MCF 10A (cell line): Measurements from ENCODE around the gene ALPL. TPM values are rescaled to one million over a fixed set of nuclear protein-coding genes. Genes with fewer than 3 reads are reported as not detected.

Source experiments
- BruUV-seq: library from RNA; stranded (reverse); fragments of 400-500 nt; replicated peaks from 2 replicates; lab custom pipeline; 2021; lab: Mats Ljungman, UMichigan
- CTCF ChIA-PET: fragments of 300-600 bp; sonication (Branson Sonifier 250); formaldehyde crosslinking; extraction: SDS; loops from one replicate; lab custom pipeline; 2021; ENCODE audit warnings: antibody characterized with exemption, inconsistent platforms; lab: Yijun Ruan, JAX
- POLR2A ChIA-PET: fragments of 300-600, 350-650 bp; sonication (Branson Sonifier 250); formaldehyde crosslinking; extraction: SDS; loops from one replicate; lab custom pipeline; 2020; ENCODE audit warnings: antibody characterized with exemption, inconsistent platforms; lab: Yijun Ruan, JAX
- DNase-seq: peaks from one replicate; pipeline ENCODE4 v3.0.0-alpha.2; 2018; ENCODE audit not compliant: unreplicated experiment
- H3K27ac Mint-ChIP-seq: one replicate; pipeline ENCODE4 v1.8.0; 2022; ENCODE audit warnings: mild to moderate bottlenecking, low read depth, mixed read lengths; ENCODE audit not compliant: unreplicated experiment
- H3K27me3 Mint-ChIP-seq: one replicate; pipeline ENCODE4 v1.8.0; 2022; ENCODE audit warnings: mixed read lengths; ENCODE audit not compliant: insufficient read depth, unreplicated experiment
- H3K36me3 Mint-ChIP-seq: one replicate; pipeline ENCODE4 v1.8.0; 2022; ENCODE audit warnings: mild to moderate bottlenecking, moderate library complexity, mixed read lengths; ENCODE audit not compliant: insufficient read depth, unreplicated experiment
- H3K4me1 Mint-ChIP-seq: one replicate; pipeline ENCODE4 v1.8.0; 2022; ENCODE audit warnings: mixed read lengths; ENCODE audit not compliant: insufficient read depth, unreplicated experiment
- H3K4me3 Mint-ChIP-seq: one replicate; pipeline ENCODE4 v1.8.0; 2022; ENCODE audit warnings: mild to moderate bottlenecking, moderate library complexity, mixed read lengths; ENCODE audit not compliant: unreplicated experiment
- H3K9me3 Mint-ChIP-seq: one replicate; pipeline ENCODE4 v1.8.0; 2022; ENCODE audit warnings: mixed read lengths; ENCODE audit not compliant: unreplicated experiment
- CTCF ChIP-seq: fragments of 200-600 bp; IDR thresholded peaks from one replicate; pipeline ENCODE4 v1.8.0; 2022; ENCODE audit warnings: antibody characterized with exemption, mild to moderate bottlenecking; ENCODE audit not compliant: unreplicated experiment
- intact Hi-C: fragments of 100-400 bp; cut with micrococcal nuclease; formaldehyde crosslinking; loops from 2 replicates; pipeline ENCODE4 v1.14.1; 2022
- total RNA-seq: library from RNA; stranded (reverse); gene quantifications from 2 replicates; pipeline ENCODE4 v1.2.3, GENCODE V29; 2022

The ALPL gene
- total RNA-seq, 1 experiment from 2014 or later, result not detected

GRCh38 chr1:21576031-21576797, 67.0 kb downstream of the ALPL start:
- H3K27ac Mint-ChIP-seq, result no peak overlapping the region
- POLR2A ChIA-PET, result no interaction called here

GRCh38 chr1:21576798-21577187, 67.6 kb downstream of the ALPL start:
- Mint-ChIP-seq H3K9me3 (no peaks in the 10 kb centered on the region), H3K27me3 (peaks cover 8% of the 10 kb centered on the region), H3K36me3 (no peaks in the 10 kb centered on the region), H3K4me3 (no peak overlapping the region), H3K4me1 (no peaks in the 10 kb centered on the region), H3K27ac (no peak overlapping the region)
- ChIA-PET CTCF (interaction anchor here (0.7 to 1.0 kb wide), 2 partner anchors 209 to 880 kb away, joined by 3 read pairs; no protein-coding TSS in a partner anchor), POLR2A (no interaction called here)
- no peak for TF ChIP-seq CTCF
- intact Hi-C loops, result no loop called here
- no peak for DNase-seq
- BruUV-seq, result no TSS peak

More at GRCh38 chr1:21576031-21576797, 67.0 kb downstream of the ALPL start:
- no peak for TF ChIP-seq CTCF
- no peak overlapping the region for H3K4me3 Mint-ChIP-seq
- no peak for DNase-seq
- CTCF ChIA-PET, result interaction anchor here (0.7 to 1.3 kb wide), 2 partner anchors 344 to 879 kb away, joined by 3 to 5 read pairs; no protein-coding TSS in a partner anchor
- no TSS peak for BruUV-seq
- intact Hi-C loops, result no loop called here
- no peaks in the 10 kb centered on the region for H3K4me1 Mint-ChIP-seq
- H3K36me3 Mint-ChIP-seq, result no peaks in the 10 kb centered on the region
- H3K9me3 Mint-ChIP-seq, result no peaks in the 10 kb centered on the region
- H3K27me3 Mint-ChIP-seq, result peaks cover 2% of the 10 kb centered on the region

GRCh38 chr1:21577324-21577723, 68.1 kb downstream of the ALPL start:
- intact Hi-C loops, result no loop called here
- no peaks in the 10 kb centered on the region for H3K4me1 Mint-ChIP-seq
- DNase-seq, result no peak
- H3K36me3 Mint-ChIP-seq, result no peaks in the 10 kb centered on the region
- no peak for TF ChIP-seq CTCF
- no peaks in the 10 kb centered on the region for H3K9me3 Mint-ChIP-seq
- no peak overlapping the region for H3K4me3 Mint-ChIP-seq
- CTCF ChIA-PET, result interaction anchor here (1.0 kb wide), 1 partner anchor 209 kb away, joined by 3 read pairs; no protein-coding TSS in a partner anchor
- POLR2A ChIA-PET, result no interaction called here
- H3K27ac Mint-ChIP-seq, result no peak overlapping the region
- no TSS peak for BruUV-seq
- peaks cover 12% of the 10 kb centered on the region for H3K27me3 Mint-ChIP-seq

- H3K36me3 Mint-ChIP-seq, result no peaks in the 10 kb centered on the region
- POLR2A ChIA-PET, result no interaction called here
- H3K4me1 Mint-ChIP-seq, result no peaks in the 10 kb centered on the region
- no peak for DNase-seq
- no peak overlapping the region for H3K4me3 Mint-ChIP-seq
- no peaks in the 10 kb centered on the region for H3K9me3 Mint-ChIP-seq
- CTCF ChIA-PET, result interaction anchor here (0.7 kb wide), 1 partner anchor 279 kb away, joined by 3 read pairs; no protein-coding TSS in a partner anchor
- BruUV-seq, result no TSS peak
- peaks cover 12% of the 10 kb centered on the region for H3K27me3 Mint-ChIP-seq
- no peak for TF ChIP-seq CTCF
- no peak overlapping the region for H3K27ac Mint-ChIP-seq
- intact Hi-C loops, result no loop called here
Measured at GRCh38 chr1:21577933-21578332, 68.7 kb downstream of the ALPL start.
